HK-2 (cell line): ENCODE data around the gene KCNAB2.
"Not testable (repeated sequence)": the region's sequence is repeated elsewhere in the genome, so short reads cannot be mapped to it uniquely, and the experiment has no call there.

ENCODE experiments used
- DNase-seq: peaks from one replicate; pipeline ENCODE4 v3.0.0-alpha.2; 2018; ENCODE audit not compliant: unreplicated experiment

KCNAB2 gene

GRCh38 chr1:6054596-6054995, 8.9 kb downstream of the KCNAB2 start:
- DNase-seq = no peak

DNA sequence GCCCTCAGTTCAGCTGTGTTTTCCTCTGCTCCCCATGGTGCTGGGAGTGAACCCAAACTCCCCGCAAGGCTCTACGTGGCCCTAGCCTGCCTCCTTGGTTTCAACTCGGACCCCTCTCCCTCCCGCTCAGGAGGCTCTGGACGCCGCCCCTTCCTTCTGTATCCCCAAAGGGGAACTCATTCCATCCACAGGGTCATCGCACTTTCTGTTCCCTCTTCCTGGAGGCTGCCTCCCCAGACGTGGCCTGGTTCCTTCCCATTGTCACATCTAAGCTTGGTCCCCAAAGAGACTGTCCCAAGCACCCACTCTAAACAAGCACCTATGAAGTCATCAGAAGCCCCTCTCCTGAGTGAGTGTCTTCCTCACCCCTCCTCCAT, 10.9 kb downstream of the KCNAB2 start:
- DNase-seq = no peak

GRCh38 chr1:6057170-6057845, 11.6 kb downstream of the KCNAB2 start:
- no peak for DNase-seq

DNA sequence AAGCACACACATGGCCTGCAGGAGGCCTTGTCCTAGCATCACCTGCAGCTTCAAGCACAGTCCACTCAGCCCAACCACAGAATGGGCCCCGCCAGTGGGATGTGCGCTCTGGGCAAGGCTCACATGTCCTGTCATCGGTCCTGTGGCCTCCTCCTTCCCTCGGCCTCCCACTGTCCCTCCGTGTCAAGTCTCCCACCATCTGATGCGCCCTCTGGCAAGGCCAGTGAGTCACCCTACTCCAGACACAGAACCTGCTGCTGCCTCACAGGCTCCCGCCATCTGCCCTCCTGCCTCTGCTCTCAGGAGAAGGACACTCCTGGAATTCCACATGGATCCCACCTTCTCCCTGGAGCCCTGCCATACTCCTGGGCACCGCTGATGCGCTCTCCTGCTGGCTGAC, 14.2 kb downstream of the KCNAB2 start:
- peak; percentile 14 for DNase-seq

- no peak for DNase-seq
These were observed 17.0 kb downstream of the KCNAB2 start for GRCh38 chr1:6062670-6063069.

- not testable (repeated sequence) for DNase-seq
These were observed 17.9 kb downstream of the KCNAB2 start for GRCh38 chr1:6063532-6064053.

- DNase-seq = no peak
These were observed 19.6 kb downstream of the KCNAB2 start for GRCh38 chr1:6065093-6065858.

DNA sequence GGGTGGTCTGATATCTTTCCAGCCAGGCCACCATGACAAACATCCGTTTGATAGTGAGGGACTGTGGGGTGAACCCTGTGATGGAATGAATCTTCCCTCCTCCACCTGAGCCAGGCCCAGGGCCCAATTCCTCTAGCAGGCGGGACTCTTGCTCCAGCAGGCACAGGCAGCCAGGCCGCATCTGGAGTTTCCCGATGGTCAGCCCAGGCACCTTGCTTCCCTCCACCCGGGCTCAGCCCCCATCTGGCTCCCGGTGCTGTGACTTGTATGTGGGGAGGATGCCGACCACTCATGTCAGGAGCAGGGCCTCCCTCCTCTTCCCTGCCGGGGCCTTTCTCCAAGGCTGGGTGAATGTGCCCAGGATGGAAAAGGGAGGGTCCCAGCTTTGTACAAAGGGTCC, 21.0 kb downstream of the KCNAB2 start:
- no peak for DNase-seq

- no peak for DNase-seq
These were observed 22.4 kb downstream of the KCNAB2 start for GRCh38 chr1:6068073-6068472.

DNA sequence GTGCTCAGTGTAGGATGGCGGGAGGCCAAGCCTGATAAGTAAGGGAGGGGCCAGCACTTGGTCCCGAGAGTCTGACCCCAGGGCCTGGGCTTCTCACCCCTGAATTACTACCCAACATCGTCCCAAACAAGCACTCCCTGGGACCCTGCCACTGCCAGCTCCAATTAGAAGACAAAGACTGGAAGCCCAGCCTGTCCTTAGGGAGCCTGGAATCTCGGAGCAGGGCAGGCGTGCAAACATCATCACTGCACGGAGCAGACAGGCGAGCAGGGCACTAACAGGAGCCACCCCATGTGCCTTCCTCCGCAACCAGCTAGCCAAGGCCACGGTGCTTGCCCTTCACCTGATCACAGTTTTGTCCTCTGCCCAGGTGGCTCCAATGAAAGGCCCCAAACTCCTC, 23.2 kb downstream of the KCNAB2 start:
- DNase-seq = no peak

- no peak for DNase-seq
These were observed 23.9 kb downstream of the KCNAB2 start for GRCh38 chr1:6069573-6069972.

DNA sequence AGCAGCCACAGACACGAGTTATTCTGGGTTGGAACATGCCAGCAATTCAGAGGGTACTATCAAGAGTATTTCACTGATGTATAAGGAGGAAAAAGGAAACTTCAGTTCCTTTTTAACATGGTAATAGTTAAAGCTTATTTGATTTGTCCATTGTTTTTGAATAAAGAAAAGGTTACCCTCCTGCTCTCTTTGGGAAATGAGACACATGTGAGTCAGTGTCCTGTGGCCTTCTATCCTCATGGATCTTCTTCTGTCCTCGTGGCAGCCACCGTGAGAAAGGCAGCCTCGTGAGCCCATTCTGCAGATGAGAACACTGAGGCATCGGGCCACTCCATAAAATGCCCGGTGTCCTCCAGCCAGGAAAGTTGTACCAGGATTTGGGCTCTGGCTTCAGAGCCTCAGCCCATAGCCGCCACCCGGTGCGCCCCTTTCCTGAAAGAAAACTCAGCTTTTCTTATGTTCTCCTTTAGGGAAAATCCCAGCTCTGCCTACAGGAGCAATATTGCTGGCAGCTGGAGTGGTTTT, 24.8 kb downstream of the KCNAB2 start:
- DNase-seq = no peak

GRCh38 chr1:6071219-6071618, 25.5 kb downstream of the KCNAB2 start:
- DNase-seq = no peak

GRCh38 chr1:6072774-6073479, 27.2 kb downstream of the KCNAB2 start:
- DNase-seq = no peak

DNA sequence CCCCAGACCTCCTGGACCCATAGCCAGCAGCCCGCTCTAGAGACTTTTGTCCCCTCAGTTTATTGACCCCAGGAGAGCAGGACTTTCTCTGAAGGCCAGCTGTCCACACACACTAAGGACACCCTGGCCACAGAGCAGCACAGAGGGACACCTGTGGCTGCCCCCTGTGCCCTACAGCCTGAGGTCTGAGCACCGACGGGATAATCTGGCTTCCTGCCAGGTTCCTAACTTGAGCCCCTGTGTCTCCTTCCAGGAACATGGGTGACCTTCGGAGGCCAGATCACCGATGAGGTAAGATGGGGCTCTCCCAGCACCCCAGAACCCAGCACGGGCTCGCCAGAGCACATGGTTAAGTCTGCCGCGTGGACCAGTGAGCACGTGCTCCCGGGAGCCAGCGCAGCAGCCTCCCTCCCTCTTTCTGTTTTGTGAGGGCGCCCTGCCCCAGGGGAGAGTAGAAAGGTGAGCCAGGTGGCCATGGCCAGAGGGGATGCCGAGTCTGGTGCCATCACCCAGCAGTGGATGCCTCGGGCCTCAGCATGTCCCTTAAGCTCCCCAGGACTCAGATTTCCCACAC, 27.9 kb downstream of the KCNAB2 start:
- no peak for DNase-seq

GRCh38 chr1:6074192-6074901, 28.7 kb downstream of the KCNAB2 start:
- no peak for DNase-seq

DNA sequence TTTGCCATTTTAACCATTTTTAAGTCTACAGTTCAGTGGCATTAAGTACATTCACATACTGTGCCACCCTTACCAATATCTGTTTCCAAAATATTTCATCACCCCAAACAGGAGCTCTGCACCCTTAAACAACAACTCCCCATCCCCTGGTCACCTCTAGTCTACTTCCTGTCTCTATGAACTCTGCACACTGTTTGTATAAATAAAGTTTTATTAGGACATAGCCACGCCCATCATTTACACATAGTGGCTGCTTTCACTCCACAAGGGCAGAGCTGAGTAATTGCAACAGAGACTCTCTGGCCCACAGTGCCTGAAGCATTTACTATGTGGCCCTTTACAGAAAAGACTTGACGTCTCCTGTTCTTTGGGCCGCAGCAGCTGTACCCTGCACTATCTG, 30.1 kb downstream of the KCNAB2 start:
- no peak for DNase-seq

GRCh38 chr1:6077061-6077460, 31.4 kb downstream of the KCNAB2 start:
- DNase-seq = not testable (repeated sequence)

- DNase-seq = no peak
These were observed 31.8 kb downstream of the KCNAB2 start for GRCh38 chr1:6077506-6077905.

DNA sequence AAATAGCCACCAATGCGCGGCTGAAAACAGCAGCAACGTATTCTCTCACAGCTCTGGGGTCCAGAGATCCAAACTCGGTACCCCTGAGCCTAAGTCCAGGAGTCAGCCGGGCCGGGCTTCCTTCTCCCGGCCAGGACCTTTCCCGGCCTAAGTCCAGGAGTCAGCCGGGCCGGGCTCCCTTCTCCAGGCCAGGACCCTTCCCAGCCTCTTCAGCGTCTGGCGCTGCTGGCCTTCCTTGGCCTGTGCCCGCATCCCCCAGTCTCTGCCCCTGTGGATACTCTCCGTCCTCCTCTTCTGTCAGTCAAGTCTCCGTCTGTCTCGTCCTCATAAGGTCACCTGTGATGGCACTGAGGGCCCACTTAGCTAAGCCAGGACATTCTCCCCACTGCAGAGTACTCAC, 32.2 kb downstream of the KCNAB2 start:
- no peak for DNase-seq

GRCh38 chr1:6080469-6080868, 34.8 kb downstream of the KCNAB2 start:
- DNase-seq = no peak
